K562 (cell line): ENCODE measurements around the gene ESRRG. TPM values are rescaled to one million over a fixed set of nuclear protein-coding genes. Genes with fewer than 3 reads are reported as not detected.

ENCODE experiments used
- ATAC-seq: fragments of 200-7000 bp; cut with Tn5 transposase; 3 replicates; pipeline ENCODE4 v1.9.1; 2020; ENCODE audit warnings: moderate library complexity
- BruUV-seq: library from RNA; stranded (reverse); fragments of 400-500 nt; replicated peaks from 2 replicates; lab custom pipeline; 2021; lab: Mats Ljungman, UMichigan
- CTCF ChIA-PET: fragments of 300-600 bp; formaldehyde crosslinking; extraction: SDS; loops from one replicate; lab custom pipeline; 2021; ENCODE audit warnings: low intra/inter-chr PET ratio; lab: Yijun Ruan, JAX
- POLR2A ChIA-PET: fragments of 300-600, 350-650 bp; sonication (Branson Sonifier 250); formaldehyde crosslinking; extraction: SDS; loops from one replicate; lab custom pipeline; 2021; ENCODE audit warnings: antibody characterized with exemption, inconsistent platforms; lab: Yijun Ruan, JAX
- DNase-seq, 4 experiments: peaks; one replicate each; pipeline versions ENCODE4 v3.0.0 to v3.0.0-alpha.2; 2011 to 2018; ENCODE audit warnings: low spot score in 3 of 4, mixed read lengths in 3 of 4; ENCODE audit errors: extremely low read depth in 1 of 4
- FAIRE-seq: peaks from 2 replicates; lab custom pipeline; 2011; peaks lifted over from hg19 to GRCh38; lab: Jason Lieb, UNC
- H2AFZ ChIP-seq: 2 replicates; pipeline ENCODE4 v1.6.0; 2011; ENCODE audit warnings: low read depth, low read length, control low read depth, inconsistent platforms
- H3K27ac ChIP-seq: fragments of 200-600 bp; 3 replicates; pipeline ENCODE4 v1.8.0; 2011; ENCODE audit warnings: low read depth, mild to moderate bottlenecking, control low read depth, inconsistent platforms, low read length, moderate library complexity, mixed read lengths; ENCODE audit errors: extremely low read depth
- H3K27me3 ChIP-seq, 2 experiments: fragments of 300-600 bp in 1 of 2; 2 replicates in 1 of 2; 3 replicates in 1 of 2; pipeline versions ENCODE4 v1.6.0 to v1.8.0; 2011; ENCODE audit warnings: inconsistent platforms in 2 of 2, low read length in 2 of 2, mild to moderate bottlenecking in 1 of 2, mixed read lengths in 1 of 2, moderate library complexity in 1 of 2; ENCODE audit not compliant: control insufficient read depth in 2 of 2, insufficient read depth in 2 of 2
- H3K36me3 ChIP-seq: fragments of 300-600 bp; 3 replicates; pipeline ENCODE4 v1.8.0; 2011; ENCODE audit warnings: mild to moderate bottlenecking, low read length, inconsistent platforms; ENCODE audit not compliant: control insufficient read depth, insufficient read depth
- H3K4me1 ChIP-seq, 2 experiments: fragments of 200-600 bp in 1 of 2; replicated peaks in 1 of 2; 2 replicates in 1 of 2; 3 replicates in 1 of 2; pipeline versions ENCODE4 v1.5.1 to v1.8.0; 2011; ENCODE audit warnings: inconsistent platforms in 2 of 2, low read length in 2 of 2, mild to moderate bottlenecking in 1 of 2, mixed read lengths in 1 of 2, moderate library complexity in 1 of 2; ENCODE audit not compliant: control insufficient read depth in 2 of 2, insufficient read depth in 2 of 2
- H3K4me2 ChIP-seq: 2 replicates; pipeline ENCODE4 v1.6.1; 2011; ENCODE audit warnings: low read length, control low read depth, inconsistent platforms, mixed read lengths; ENCODE audit not compliant: insufficient read depth
- H3K4me3 ChIP-seq: fragments of 200-600 bp; sonication (generic), shearing (Covaris generic); 2 replicates; pipeline ENCODE4 v1.5.1; 2016; ENCODE audit warnings: control low read depth, inconsistent platforms
- H3K79me2 ChIP-seq: fragments of 200-600 bp; 3 replicates; pipeline ENCODE4 v1.8.0; 2011; ENCODE audit warnings: low read length, inconsistent platforms; ENCODE audit not compliant: control insufficient read depth, insufficient read depth
- H3K9ac ChIP-seq, 2 experiments: 2 replicates each; pipeline versions ENCODE4 v1.6.0 to v1.6.1; 2011; ENCODE audit warnings: low read depth in 2 of 2, low read length in 2 of 2, control low read depth in 1 of 2, inconsistent platforms in 1 of 2, mild to moderate bottlenecking in 1 of 2, mixed read lengths in 1 of 2; ENCODE audit not compliant: insufficient read depth in 1 of 2
- H3K9me1 ChIP-seq: one replicate; pipeline ENCODE4 v1.6.0; 2011; ENCODE audit warnings: inconsistent platforms, mild to moderate bottlenecking, low read length, moderate library complexity; ENCODE audit not compliant: control insufficient read depth, insufficient read depth
- H3K9me3 ChIP-seq: replicated peaks from 2 replicates; pipeline ENCODE4 v1.5.1; 2011; ENCODE audit warnings: low read depth, low read length, inconsistent platforms; ENCODE audit not compliant: control insufficient read depth, insufficient read depth
- H4K20me1 ChIP-seq: replicated peaks from 2 replicates; pipeline ENCODE4 v1.6.1; 2011; ENCODE audit warnings: low read length, inconsistent platforms, mixed read lengths; ENCODE audit not compliant: control insufficient read depth, insufficient read depth
- ETS2 ChIP-seq: IDR thresholded peaks from 2 replicates; pipeline ENCODE4 v1.6.1; 2016; ENCODE audit warnings: borderline replicate concordance, missing genetic modification characterization, mild to moderate bottlenecking, moderate library complexity, missing compliant biosample characterization; ENCODE audit not compliant: poor library complexity, severe bottlenecking
- NFXL1 ChIP-seq: fragments of 450-650 bp; formaldehyde crosslinking; IDR thresholded peaks from 2 replicates; pipeline ENCODE4 v1.4.0; 2021; ENCODE audit warnings: mild to moderate bottlenecking
- RFX5 ChIP-seq: IDR thresholded peaks from 2 replicates; pipeline ENCODE4 v1.6.1; 2011; ENCODE audit warnings: low read depth, mild to moderate bottlenecking, improper control_type of control experiment, low read length
- ZBTB7A ChIP-seq: IDR thresholded peaks from 2 replicates; pipeline ENCODE4 v1.6.1; 2011; ENCODE audit warnings: low read depth, mild to moderate bottlenecking, low read length, moderate library complexity, borderline replicate concordance; ENCODE audit not compliant: control insufficient read depth
- ZSCAN29 ChIP-seq: fragments of 450-650 bp; IDR thresholded peaks from 2 replicates; pipeline ENCODE4 v1.6.1; 2017
- WGBS: fragments of 100-300 bp; shearing (Covaris generic); methylation state at CpG from one replicate; pipeline ENCODE4 v1.1.6; 2016; ENCODE audit warnings: low coverage, mixed read lengths; ENCODE audit not compliant: insufficient coverage; ENCODE audit errors: missing lambda C conversion rate; 5-methylcytosine and 5-hydroxymethylcytosine counted together
- in situ Hi-C: fragments of 300-500 bp; cut with MboI; formaldehyde crosslinking; loops from 4 replicates; pipeline ENCODE4 v1.15.0; 2018; ENCODE audit warnings: inconsistent platforms, mixed read lengths
- intact Hi-C: fragments of 100-400 bp; cut with micrococcal nuclease; formaldehyde crosslinking; loops from 2 replicates; pipeline ENCODE4 v1.14.2; 2022
- polyA plus RNA-seq, 8 experiments: library from polyadenylated mRNA; depleted of rRNA in 4 of 8; stranded (reverse) in 5 of 8; unstranded in 3 of 8; fragments of >200 nt; fragmentation: Nextera tagmentation in 2 of 8; fragmentation: Illumina TruSeq in 1 of 8; extraction: Ambion mirVana in 2 of 8; extraction: Trizol in 1 of 8; gene quantifications; 2 replicates each; pipeline versions ENCODE4 v1.2.1 to v1.2.3, GENCODE V29; 2011 to 2014; ENCODE audit warnings: inconsistent platforms in 1 of 8, missing spikeins in 1 of 8
- total RNA-seq, 7 experiments: library from RNA; depleted of rRNA in 6 of 7; stranded (reverse); fragments of >200 nt in 6 of 7; fragmentation: Illumina TruSeq in 2 of 7; extraction: Trizol in 2 of 7; gene quantifications; 2 replicates each; pipeline versions ENCODE4 v1.2.1 to v1.2.3, GENCODE V29; 2011 to 2021; ENCODE audit warnings: low replicate concordance in 1 of 7

ESRRG gene
- total and polyA plus RNA-seq, 9 of the 15 experiments (the other 6 are each of a cell fraction or from before 2014, with no cell fraction given) = not detected

- H4K20me1 ChIP-seq = no peaks in the 10 kb centered on the region
- FAIRE-seq (no peak), DNase-seq (no peak), ATAC-seq (no peak)
- no peaks in the 10 kb centered on the region; the same call in 1 of the 2 replicates for H3K9me3 ChIP-seq
- no peak overlapping the region for H3K4me3 ChIP-seq
- intact Hi-C loops (no loop called here), in situ Hi-C loops (no loop called here)
- CTCF ChIA-PET = no interaction called here
- H3K9ac ChIP-seq = no peak overlapping the region
- no peak overlapping the region for H3K27ac ChIP-seq
- no peak overlapping the region for H2AFZ ChIP-seq
- H3K9me1 ChIP-seq = no peaks in the 10 kb centered on the region
- no peaks in the 10 kb centered on the region for H3K27me3 ChIP-seq
- WGBS = 0% methylated on average over 5 of the region's 5 CpGs
- H3K4me1 ChIP-seq = no peaks in the 10 kb centered on the region
- no peak overlapping the region for H3K4me2 ChIP-seq
- H3K79me2 ChIP-seq = no peaks in the 10 kb centered on the region
- POLR2A ChIA-PET = no interaction called here
- BruUV-seq = no TSS peak
- H3K36me3 ChIP-seq = no peaks in the 10 kb centered on the region
- TF ChIP-seq NFXL1 (CRISPR knock-in tag) (no peak), ETS2 (no peak), RFX5 (no peak)
Measured at GRCh38 chr1:216607067-216607697, 116.0 kb downstream of the ESRRG start.

- BruUV-seq = no TSS peak
- in situ Hi-C loops = no loop called here
- Histone ChIP-seq H3K79me2 (no peaks in the 10 kb centered on the region), H4K20me1 (no peaks in the 10 kb centered on the region), H3K9me1 (no peaks in the 10 kb centered on the region), H3K9me3 (no peaks in the 10 kb centered on the region; the same call in 1 of the 2 replicates), H3K4me1 (peaks cover 0 to under 1% of the 10 kb centered on the region in 2 experiments; a peak in 1 of 5 replicates), H3K36me3 (no peaks in the 10 kb centered on the region), H3K4me3 (no peak overlapping the region), H3K27ac (no peak overlapping the region), H3K27me3 (no peaks in the 10 kb centered on the region), H3K4me2 (no peak overlapping the region), H2AFZ (no peak overlapping the region), H3K9ac (no peak overlapping the region)
- no peak for TF ChIP-seq ZSCAN29
- TF ChIP-seq ZBTB7A = no peak
- ChIA-PET POLR2A (no interaction called here), CTCF (no interaction called here)
- ATAC-seq = no peak
- no peak for FAIRE-seq
- no peak for DNase-seq
- intact Hi-C loops = no loop called here
- 2% methylated on average over 4 of the region's 4 CpGs for WGBS
Measured at GRCh38 chr1:216606047-216606637, 117.1 kb downstream of the ESRRG start.
